IPS-18c (cell line): Measurements from ENCODE around the gene HRH3.

Experiments
- H3K4me3 ChIP-seq: 2 replicates; pipeline ENCODE4 v1.7.0; 2013; ENCODE audit warnings: low read depth, mild to moderate bottlenecking, low read length, moderate library complexity; ENCODE audit not compliant: insufficient read depth
- H3K9me3 ChIP-seq: one replicate; pipeline ENCODE4 v1.6.1; 2013; ENCODE audit warnings: mild to moderate bottlenecking, low read length, moderate library complexity; ENCODE audit not compliant: control insufficient read depth, insufficient read depth

HRH3 gene

GRCh38 chr20:62246872-62247652 lies 27.0 kb upstream of the HRH3 start:
- no peak overlapping the region for H3K4me3 ChIP-seq

GRCh38 chr20:62246431-62246830 lies 26.4 kb upstream of the HRH3 start:
- no peak overlapping the region for H3K4me3 ChIP-seq
- H3K9me3 ChIP-seq, result no peaks in the 10 kb centered on the region

More at GRCh38 chr20:62246872-62247652, 27.0 kb upstream of the HRH3 start:
- no peaks in the 10 kb centered on the region for H3K9me3 ChIP-seq

- H3K4me3 ChIP-seq, result no peak overlapping the region
- H3K9me3 ChIP-seq, result no peaks in the 10 kb centered on the region
Observed at GRCh38 chr20:62245911-62246280, 25.8 kb upstream of the HRH3 start.

- Histone ChIP-seq H3K4me3 (no peak overlapping the region), H3K9me3 (no peaks in the 10 kb centered on the region)
Observed at GRCh38 chr20:62244644-62245108, 24.6 kb upstream of the HRH3 start.

GRCh38 chr20:62243906-62244515 lies 23.9 kb upstream of the HRH3 start:
- Histone ChIP-seq H3K9me3 (no peaks in the 10 kb centered on the region), H3K4me3 (no peak overlapping the region)

GRCh38 chr20:62243106-62243505 lies 23.0 kb upstream of the HRH3 start:
- Histone ChIP-seq H3K9me3 (no peaks in the 10 kb centered on the region), H3K4me3 (no peak overlapping the region)

- Histone ChIP-seq H3K9me3 (no peaks in the 10 kb centered on the region), H3K4me3 (no peak overlapping the region)
Observed at GRCh38 chr20:62242176-62242575, 22.1 kb upstream of the HRH3 start.

- no peaks in the 10 kb centered on the region for H3K9me3 ChIP-seq
- H3K4me3 ChIP-seq, result no peak overlapping the region
Observed at GRCh38 chr20:62241506-62241905, 21.4 kb upstream of the HRH3 start.

- Histone ChIP-seq H3K4me3 (no peak overlapping the region), H3K9me3 (no peaks in the 10 kb centered on the region)
Observed at GRCh38 chr20:62240020-62240685, 20.1 kb upstream of the HRH3 start.

GRCh38 chr20:62239278-62239879 lies 19.3 kb upstream of the HRH3 start:
- Histone ChIP-seq H3K4me3 (peak overlapping the region; percentile 68), H3K9me3 (no peaks in the 10 kb centered on the region)

GRCh38 chr20:62238569-62239277 lies 18.6 kb upstream of the HRH3 start:
- H3K4me3 ChIP-seq, result peak overlapping the region; percentile 68

GRCh38 chr20:62237801-62238568 lies 17.9 kb upstream of the HRH3 start, which contains the start of gene OSBPL2:
Gene OSBPL2, plus strand, starts transcription at chr20:62238521. Its CDS starts 17,664 bp downstream, at chr20:62256185.
- Histone ChIP-seq H3K9me3 (no peaks in the 10 kb centered on the region), H3K4me3 (peak within 1 kb of the TSS; percentile 68)

More at GRCh38 chr20:62238569-62239277, 18.6 kb upstream of the HRH3 start:
- H3K9me3 ChIP-seq, result no peaks in the 10 kb centered on the region

- no peaks in the 10 kb centered on the region for H3K9me3 ChIP-seq
- H3K4me3 ChIP-seq, result no peak overlapping the region; the same call in 1 of the 2 replicates
Observed at GRCh38 chr20:62237514-62237800, 17.4 kb upstream of the HRH3 start.

GRCh38 chr20:62236766-62237513 lies 16.9 kb upstream of the HRH3 start:
- H3K9me3 ChIP-seq, result no peaks in the 10 kb centered on the region
- no peak overlapping the region; the same call in 1 of the 2 replicates for H3K4me3 ChIP-seq

GRCh38 chr20:62236200-62236599 lies 16.1 kb upstream of the HRH3 start:
- H3K4me3 ChIP-seq, result no peak overlapping the region; the same call in 1 of the 2 replicates
- no peaks in the 10 kb centered on the region for H3K9me3 ChIP-seq

GRCh38 chr20:62235777-62236157 lies 15.7 kb upstream of the HRH3 start:
- Histone ChIP-seq H3K4me3 (no peak overlapping the region), H3K9me3 (no peaks in the 10 kb centered on the region)
